ENCODE results near the gene MCC.

The MCC gene

GRCh38 chr5:113433071-113433470 lies 55.2 kb downstream of the MCC start:
- Histone ChIP-seq H3K27me3 (replicated peaks; ENCODE audit: insufficient read depth, low read length) (no peaks in the 10 kb centered on the region), H3F3A (ENCODE audit: insufficient read depth, low read length) (no peaks in the 10 kb centered on the region)
- TF ChIP-seq EZH2phosphoT487 (IDR thresholded peaks at IDR 0.05; ENCODE audit: low read length), result no peak

GRCh38 chr5:113427871-113428574 lies 60.2 kb downstream of the MCC start:
- no peak overlapping the region for H3K4me2 ChIP-seq (ENCODE audit: low read depth, low read length)
- H3K27me3 ChIP-seq (replicated peaks; ENCODE audit: insufficient read depth, low read length), result no peaks in the 10 kb centered on the region
- H2AFZ ChIP-seq (ENCODE audit: low read length), result no peak overlapping the region
- H3K4me1 ChIP-seq (ENCODE audit: low read length), result no peaks in the 10 kb centered on the region
- no peaks in the 10 kb centered on the region for H3K79me2 ChIP-seq (ENCODE audit: low read length)
- TF ChIP-seq CTCF (IDR thresholded peaks at IDR 0.05; ENCODE audit: low read length), result no peak
- TF ChIP-seq EZH2 (optimal IDR thresholded peaks at IDR 0.05; ENCODE audit: low read depth, low read length), result no peak
- TF ChIP-seq EZH2phosphoT487 (IDR thresholded peaks at IDR 0.05; ENCODE audit: low read length), result no peak
- no peak overlapping the region for H3K27ac ChIP-seq (ENCODE audit: low read length)
- no peak for DNase-seq
- H3K36me3 ChIP-seq (replicated peaks; ENCODE audit: insufficient read depth, low read length), result no peaks in the 10 kb centered on the region
- H4K20me1 ChIP-seq (ENCODE audit: insufficient read depth, low read length), result no peaks in the 10 kb centered on the region
- H3K9me2 ChIP-seq (replicated peaks; ENCODE audit: insufficient read depth, low read length), result no peaks in the 10 kb centered on the region
- no peak overlapping the region for H3K9ac ChIP-seq (ENCODE audit: low read length)
- H3F3A ChIP-seq (ENCODE audit: insufficient read depth, low read length), result no peaks in the 10 kb centered on the region
- no peak overlapping the region for H3K4me3 ChIP-seq (ENCODE audit: low read length)
- no peaks in the 10 kb centered on the region for H3K9me3 ChIP-seq (replicated peaks; ENCODE audit: insufficient read depth, low read length)

More at GRCh38 chr5:113433071-113433470, 55.2 kb downstream of the MCC start:
- Histone ChIP-seq H3K4me2 (ENCODE audit: low read depth, low read length) (no peak overlapping the region), H3K9me2 (replicated peaks; ENCODE audit: insufficient read depth, low read length) (no peaks in the 10 kb centered on the region), H3K9me3 (replicated peaks; ENCODE audit: insufficient read depth, low read length) (no peaks in the 10 kb centered on the region), H3K79me2 (ENCODE audit: low read length) (no peaks in the 10 kb centered on the region), H3K27ac (ENCODE audit: low read length) (no peak overlapping the region), H2AFZ (ENCODE audit: low read length) (no peak overlapping the region), H3K4me1 (ENCODE audit: low read length) (no peaks in the 10 kb centered on the region), H3K36me3 (replicated peaks; ENCODE audit: insufficient read depth, low read length) (no peaks in the 10 kb centered on the region), H3K4me3 (ENCODE audit: low read length) (no peak overlapping the region), H3K9ac (ENCODE audit: low read length) (no peak overlapping the region), H4K20me1 (ENCODE audit: insufficient read depth, low read length) (no peaks in the 10 kb centered on the region)
- DNase-seq, result no peak

- H2AFZ ChIP-seq (ENCODE audit: low read length), result no peak overlapping the region
- H3K27me3 ChIP-seq (replicated peaks; ENCODE audit: insufficient read depth, low read length), result no peaks in the 10 kb centered on the region
- H3K9me3 ChIP-seq (replicated peaks; ENCODE audit: insufficient read depth, low read length), result no peaks in the 10 kb centered on the region
- TF ChIP-seq CTCF (IDR thresholded peaks at IDR 0.05; ENCODE audit: low read length) (no peak), EZH2 (optimal IDR thresholded peaks at IDR 0.05; ENCODE audit: low read depth, low read length) (no peak), EZH2phosphoT487 (IDR thresholded peaks at IDR 0.05; ENCODE audit: low read length) (no peak)
- H3K36me3 ChIP-seq (replicated peaks; ENCODE audit: insufficient read depth, low read length), result no peaks in the 10 kb centered on the region
- H3K9me2 ChIP-seq (replicated peaks; ENCODE audit: insufficient read depth, low read length), result no peaks in the 10 kb centered on the region
- H3K4me1 ChIP-seq (ENCODE audit: low read length), result no peaks in the 10 kb centered on the region
- H3K79me2 ChIP-seq (ENCODE audit: low read length), result no peaks in the 10 kb centered on the region
- no peak overlapping the region for H3K4me3 ChIP-seq (ENCODE audit: low read length)
- DNase-seq, result no peak
- no peaks in the 10 kb centered on the region for H4K20me1 ChIP-seq (ENCODE audit: insufficient read depth, low read length)
- no peaks in the 10 kb centered on the region for H3F3A ChIP-seq (ENCODE audit: insufficient read depth, low read length)
- no peak overlapping the region for H3K9ac ChIP-seq (ENCODE audit: low read length)
- no peak overlapping the region for H3K4me2 ChIP-seq (ENCODE audit: low read depth, low read length)
- no peak overlapping the region for H3K27ac ChIP-seq (ENCODE audit: low read length)
These were observed 62.3 kb downstream of the MCC start for GRCh38 chr5:113425909-113426308.

GRCh38 chr5:113421693-113422092 lies 66.6 kb downstream of the MCC start:
- Histone ChIP-seq H3K36me3 (replicated peaks; ENCODE audit: insufficient read depth, low read length) (no peaks in the 10 kb centered on the region), H3K4me1 (ENCODE audit: low read length) (no peaks in the 10 kb centered on the region), H3K27me3 (replicated peaks; ENCODE audit: insufficient read depth, low read length) (no peaks in the 10 kb centered on the region), H3F3A (ENCODE audit: insufficient read depth, low read length) (no peaks in the 10 kb centered on the region), H3K4me2 (ENCODE audit: low read depth, low read length) (no peak overlapping the region), H3K9ac (ENCODE audit: low read length) (no peak overlapping the region), H2AFZ (ENCODE audit: low read length) (no peak overlapping the region), H3K27ac (ENCODE audit: low read length) (no peak overlapping the region), H3K9me2 (replicated peaks; ENCODE audit: insufficient read depth, low read length) (no peaks in the 10 kb centered on the region), H3K79me2 (ENCODE audit: low read length) (no peaks in the 10 kb centered on the region), H3K9me3 (replicated peaks; ENCODE audit: insufficient read depth, low read length) (no peaks in the 10 kb centered on the region), H3K4me3 (ENCODE audit: low read length) (no peak overlapping the region), H4K20me1 (ENCODE audit: insufficient read depth, low read length) (no peaks in the 10 kb centered on the region)
- TF ChIP-seq CTCF (IDR thresholded peaks at IDR 0.05; ENCODE audit: low read length) (no peak), EZH2 (optimal IDR thresholded peaks at IDR 0.05; ENCODE audit: low read depth, low read length) (no peak), EZH2phosphoT487 (IDR thresholded peaks at IDR 0.05; ENCODE audit: low read length) (no peak)
- no peak for DNase-seq

All from MM.1S (cell line).